PFSK-1 (cell line): ENCODE data around the gene TOX4.

Source experiments
- FOXP2 ChIP-seq: optimal IDR thresholded peaks from 2 replicates; pipeline ENCODE3; 2011; ENCODE audit warnings: borderline replicate concordance, control low read depth, inconsistent platforms; ENCODE audit not compliant: insufficient read depth; ENCODE audit errors: extremely low read length, extremely low read depth
- POLR2AphosphoS5 ChIP-seq: IDR thresholded peaks from 2 replicates; pipeline ENCODE4 v1.6.1; 2012; ENCODE audit warnings: low read depth, mild to moderate bottlenecking, control low read depth, low read length, moderate library complexity
- REST ChIP-seq, 2 experiments: IDR thresholded peaks; 2 replicates each; pipeline versions ENCODE4 v1.6.1 to v1.8.0; 2011 to 2012; ENCODE audit warnings: low read depth in 2 of 2, low read length in 2 of 2, control low read depth in 1 of 2, inconsistent platforms in 1 of 2, mild to moderate bottlenecking in 1 of 2, moderate library complexity in 1 of 2; ENCODE audit not compliant: insufficient read depth in 1 of 2
- SIN3A ChIP-seq: IDR thresholded peaks from 2 replicates; pipeline ENCODE4 v1.6.1; 2012; ENCODE audit warnings: mild to moderate bottlenecking, low read length, moderate library complexity, borderline replicate concordance; ENCODE audit not compliant: insufficient read depth
- TAF1 ChIP-seq: IDR thresholded peaks from 2 replicates; pipeline ENCODE4 v1.6.1; 2012; ENCODE audit warnings: low read length, control low read depth, borderline replicate concordance; ENCODE audit not compliant: insufficient read depth

TOX4 gene

GRCh38 chr14:21496453-21496852 is 19.5 kb downstream of the TOX4 start:
- no peak for TF ChIP-seq TAF1
- no peak for TF ChIP-seq POLR2AphosphoS5
- TF ChIP-seq FOXP2, result no peak
- no peak for TF ChIP-seq SIN3A
- TF ChIP-seq REST (IDR thresholded peaks at IDR 0.05; ENCODE audit: insufficient read depth in 1 of 2, low read depth in 2 of 2, low read length in 2 of 2), result no peak

GRCh38 chr14:21498540-21499526 is 21.8 kb downstream of the TOX4 start:
- TF ChIP-seq REST (IDR thresholded peaks at IDR 0.05; ENCODE audit: insufficient read depth in 1 of 2, low read depth in 2 of 2, low read length in 2 of 2) (no peak), POLR2AphosphoS5 (no peak), SIN3A (no peak), TAF1 (no peak), FOXP2 (no peak)

- TF ChIP-seq SIN3A (no peak), POLR2AphosphoS5 (no peak), FOXP2 (no peak), TAF1 (no peak), REST (IDR thresholded peaks at IDR 0.05; ENCODE audit: insufficient read depth in 1 of 2, low read depth in 2 of 2, low read length in 2 of 2) (no peak)
Measured at GRCh38 chr14:21501568-21501967, 24.6 kb downstream of the TOX4 start.

- TF ChIP-seq TAF1 (no peak), POLR2AphosphoS5 (no peak), SIN3A (no peak), REST (IDR thresholded peaks at IDR 0.05; ENCODE audit: insufficient read depth in 1 of 2, low read depth in 2 of 2, low read length in 2 of 2) (no peak), FOXP2 (no peak)
Measured at GRCh38 chr14:21503376-21503775, 26.4 kb downstream of the TOX4 start.
